ENCODE results near the gene NKD2. TPM values are rescaled to one million over a fixed set of nuclear protein-coding genes. Genes with fewer than 3 reads are reported as not detected.

NKD2 gene
- total and polyA plus RNA-seq, 9 of the 15 experiments (the other 6 are each of a cell fraction or from before 2014, with no cell fraction given) = 0.09 to 0.64 (median 0.27) TPM; not detected in 5

DNA sequence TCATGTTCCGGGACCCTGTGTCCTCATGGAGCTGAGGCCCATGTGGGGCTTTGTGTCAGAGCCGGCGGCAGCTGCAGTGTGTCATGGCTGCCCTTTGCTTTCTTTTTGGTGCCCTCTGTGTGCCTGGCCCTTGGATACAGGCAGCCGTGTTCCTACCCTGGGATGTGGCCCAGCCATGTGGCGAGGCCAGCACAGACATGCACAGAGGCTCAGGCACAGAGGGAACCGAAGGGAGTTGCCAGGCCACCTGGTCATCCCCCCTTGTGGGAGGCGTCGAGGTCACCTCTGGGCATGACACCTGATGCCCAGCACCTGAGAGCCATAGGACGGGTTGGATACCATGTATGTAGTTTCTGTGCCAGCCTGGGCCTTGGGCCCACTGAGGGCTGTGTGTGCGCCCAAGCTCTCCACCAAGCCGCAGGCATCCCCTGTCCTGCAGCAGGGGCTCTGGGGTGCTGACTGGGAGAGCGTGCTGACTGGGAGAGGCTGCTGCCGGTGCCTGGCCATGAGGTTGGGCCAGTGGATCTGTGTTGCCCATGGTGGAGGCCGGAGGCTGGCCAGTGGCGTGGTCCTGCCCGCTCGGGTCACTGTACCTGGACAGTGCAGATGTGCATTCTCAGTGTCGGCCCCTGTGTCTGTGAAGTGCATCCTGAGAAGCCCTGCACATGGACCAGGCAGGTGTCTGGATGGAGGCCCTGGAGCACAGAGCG is 4.8 kb downstream of the NKD2 start:
- Histone ChIP-seq H3K9me1 (ENCODE audit: control insufficient read depth, insufficient read depth, low read length) (no peaks in the 10 kb centered on the region), H4K20me1 (replicated peaks; ENCODE audit: control insufficient read depth, insufficient read depth, low read length) (peaks cover 46% of the 10 kb centered on the region), H3K4me3 (no peak overlapping the region), H3K9ac (ENCODE audit: insufficient read depth in 1 of 2, low read depth in 2 of 2, low read length in 2 of 2) (peak overlapping the region in 1 of 2 experiments; percentile 45; a peak in 1 of 4 replicates), H2AFZ (ENCODE audit: low read depth, low read length) (no peak overlapping the region), H3K79me2 (ENCODE audit: control insufficient read depth, insufficient read depth, low read length) (no peaks in the 10 kb centered on the region), H3K4me1 (replicated peaks in 1 of 2; ENCODE audit: control insufficient read depth in 2 of 2, insufficient read depth in 2 of 2, low read length in 2 of 2) (peaks cover 0 to 25% of the 10 kb centered on the region in 2 experiments; a peak in 2 of 5 replicates), H3K36me3 (ENCODE audit: control insufficient read depth, insufficient read depth, low read length) (no peaks in the 10 kb centered on the region), H3K27ac (ENCODE audit: extremely low read depth, low read depth, low read length) (no peak overlapping the region), H3K27me3 (ENCODE audit: control insufficient read depth in 2 of 2, insufficient read depth in 2 of 2, low read length in 2 of 2) (peaks cover 52 to 92% of the 10 kb centered on the region in 2 experiments), H3K4me2 (ENCODE audit: insufficient read depth, low read length) (no peak overlapping the region), H3K9me3 (replicated peaks; ENCODE audit: control insufficient read depth, insufficient read depth, low read depth, low read length) (no peaks in the 10 kb centered on the region)
- ChIA-PET CTCF (ENCODE audit: low intra/inter-chr PET ratio) (interaction anchor here (0.6 kb wide), 1 partner anchor 38 kb away, joined by 4 read pairs; no protein-coding TSS in a partner anchor), POLR2A (interaction anchor here (0.7 to 1.6 kb wide), 4 partner anchors 15 to 131 kb away, joined by 3 to 4 read pairs (median 3); no protein-coding TSS in a partner anchor)
- in situ Hi-C loops (cut with MboI) = no loop called here
- DNase-seq (ENCODE audit: extremely low read depth in 1 of 4, low spot score in 3 of 4) (no peak), ATAC-seq (no peak), FAIRE-seq (no peak)
- BruUV-seq (replicated peaks) = no TSS peak
- intact Hi-C loops (cut with micrococcal nuclease) = no loop called here
- 1% methylated on average over 17 of the region's 19 CpGs for WGBS (ENCODE audit: insufficient coverage, low coverage, missing lambda C conversion rate)
- no peak for TF ChIP-seq ZNF197 (CRISPR knock-in tag; IDR thresholded peaks at IDR 0.05; ENCODE audit: low read depth)
- no peak for TF ChIP-seq TSC22D4 (tag; IDR thresholded peaks at IDR 0.05)
- no peak for TF ChIP-seq BCOR (IDR thresholded peaks at IDR 0.05)
- no peak for TF ChIP-seq TRIM25 (IDR thresholded peaks at IDR 0.05; ENCODE audit: borderline replicate concordance)
- TF ChIP-seq CAMTA2 (CRISPR knock-in tag; conservative IDR thresholded peaks at IDR 0.05) = no peak
- TF ChIP-seq ATF1 (CRISPR knock-in tag; IDR thresholded peaks at IDR 0.05) = no peak
- no peak for TF ChIP-seq ATF1 (tag; IDR thresholded peaks at IDR 0.05)
- TF ChIP-seq ZBED1 (IDR thresholded peaks at IDR 0.05) = no peak
- TF ChIP-seq ZNF408 (CRISPR knock-in tag; IDR thresholded peaks at IDR 0.05; ENCODE audit: low read depth) = no peak
- no peak for TF ChIP-seq SOX6 (IDR thresholded peaks at IDR 0.05)
- TF ChIP-seq, protein P1, sequence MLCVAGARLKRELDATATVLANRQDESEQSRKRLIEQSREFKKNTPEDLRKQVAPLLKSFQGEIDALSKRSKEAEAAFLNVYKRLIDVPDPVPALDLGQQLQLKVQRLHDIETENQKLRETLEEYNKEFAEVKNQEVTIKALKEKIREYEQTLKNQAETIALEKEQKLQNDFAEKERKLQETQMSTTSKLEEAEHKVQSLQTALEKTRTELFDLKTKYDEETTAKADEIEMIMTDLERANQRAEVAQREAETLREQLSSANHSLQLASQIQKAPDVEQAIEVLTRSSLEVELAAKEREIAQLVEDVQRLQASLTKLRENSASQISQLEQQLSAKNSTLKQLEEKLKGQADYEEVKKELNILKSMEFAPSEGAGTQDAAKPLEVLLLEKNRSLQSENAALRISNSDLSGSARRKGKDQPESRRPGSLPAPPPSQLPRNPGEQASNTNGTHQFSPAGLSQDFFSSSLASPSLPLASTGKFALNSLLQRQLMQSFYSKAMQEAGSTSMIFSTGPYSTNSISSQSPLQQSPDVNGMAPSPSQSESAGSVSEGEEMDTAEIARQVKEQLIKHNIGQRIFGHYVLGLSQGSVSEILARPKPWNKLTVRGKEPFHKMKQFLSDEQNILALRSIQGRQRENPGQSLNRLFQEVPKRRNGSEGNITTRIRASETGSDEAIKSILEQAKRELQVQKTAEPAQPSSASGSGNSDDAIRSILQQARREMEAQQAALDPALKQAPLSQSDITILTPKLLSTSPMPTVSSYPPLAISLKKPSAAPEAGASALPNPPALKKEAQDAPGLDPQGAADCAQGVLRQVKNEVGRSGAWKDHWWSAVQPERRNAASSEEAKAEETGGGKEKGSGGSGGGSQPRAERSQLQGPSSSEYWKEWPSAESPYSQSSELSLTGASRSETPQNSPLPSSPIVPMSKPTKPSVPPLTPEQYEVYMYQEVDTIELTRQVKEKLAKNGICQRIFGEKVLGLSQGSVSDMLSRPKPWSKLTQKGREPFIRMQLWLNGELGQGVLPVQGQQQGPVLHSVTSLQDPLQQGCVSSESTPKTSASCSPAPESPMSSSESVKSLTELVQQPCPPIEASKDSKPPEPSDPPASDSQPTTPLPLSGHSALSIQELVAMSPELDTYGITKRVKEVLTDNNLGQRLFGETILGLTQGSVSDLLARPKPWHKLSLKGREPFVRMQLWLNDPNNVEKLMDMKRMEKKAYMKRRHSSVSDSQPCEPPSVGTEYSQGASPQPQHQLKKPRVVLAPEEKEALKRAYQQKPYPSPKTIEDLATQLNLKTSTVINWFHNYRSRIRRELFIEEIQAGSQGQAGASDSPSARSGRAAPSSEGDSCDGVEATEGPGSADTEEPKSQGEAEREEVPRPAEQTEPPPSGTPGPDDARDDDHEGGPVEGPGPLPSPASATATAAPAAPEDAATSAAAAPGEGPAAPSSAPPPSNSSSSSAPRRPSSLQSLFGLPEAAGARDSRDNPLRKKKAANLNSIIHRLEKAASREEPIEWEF (CRISPR knock-in tag; IDR thresholded peaks at IDR 0.05) = no peak
- no peak for TF ChIP-seq MLX (CRISPR knock-in tag; conservative IDR thresholded peaks at IDR 0.05)
- no peak for TF ChIP-seq ZBTB8A (IDR thresholded peaks at IDR 0.05; ENCODE audit: partially characterized antibody)

Measured in K562 (cell line).